ENCODE results near the gene SENP1. TPM values are rescaled to one million over a fixed set of nuclear protein-coding genes. Genes with fewer than 3 reads are reported as not detected.
"Not testable (repeated sequence)": the region's sequence is repeated elsewhere in the genome, so short reads cannot be mapped to it uniquely, and the experiment has no call there.

SENP1 gene
- total RNA-seq, 1 experiment from 2014 or later, result 23.0 TPM

GRCh38 chr12:48115957-48116356 is 10.1 kb upstream of the SENP1 start:
- no peak overlapping the region for H3K4me3 ChIP-seq
- no TSS peak for BruUV-seq (replicated peaks)

DNA sequence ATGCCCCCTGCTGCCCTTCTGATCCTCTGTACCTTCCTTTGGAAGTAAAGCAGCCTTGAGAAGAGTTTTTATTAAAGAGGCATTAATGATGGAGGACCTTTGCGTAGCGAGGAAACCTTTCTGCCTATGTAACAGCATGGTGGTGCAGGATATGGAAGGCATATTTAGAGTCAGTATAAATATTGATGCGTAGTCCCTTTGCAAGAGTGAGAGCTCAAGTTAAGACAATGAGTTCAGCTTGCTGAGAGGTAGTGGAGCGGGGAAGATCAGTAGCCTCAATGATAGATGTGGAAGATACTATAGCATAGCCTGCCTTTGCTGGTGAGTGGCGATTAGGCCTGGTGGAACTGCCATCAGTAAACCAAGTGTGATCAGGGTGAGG is 5.4 kb upstream of the SENP1 start:
- intact Hi-C loops (cut with micrococcal nuclease; ENCODE audit: unreplicated experiment); H4K20me1 ChIP-seq (ENCODE audit: insufficient read depth); H3K4me2 ChIP-seq; H3K27ac ChIP-seq; H3K27me3 ChIP-seq (ENCODE audit: insufficient read depth, low read depth); H3K9me2 ChIP-seq (ENCODE audit: insufficient read depth); CTCF ChIA-PET; BruUV-seq (replicated peaks); H3K9me3 ChIP-seq (ENCODE audit: insufficient read depth, low read depth); H3K4me3 ChIP-seq; H3K79me2 ChIP-seq (ENCODE audit: low read depth); H3F3A ChIP-seq (ENCODE audit: insufficient read depth, low read depth); H3K36me3 ChIP-seq (ENCODE audit: low read depth); DNase-seq; H2AFZ ChIP-seq: not testable (repeated sequence)
- POLR2A ChIA-PET (ENCODE audit: unreplicated experiment), result interaction anchor here (0.6 kb wide), 1 partner anchor 757 kb away, joined by 4 read pairs; no protein-coding TSS in a partner anchor
- peaks cover 22% of the 10 kb centered on the region for H3K4me1 ChIP-seq (replicated peaks; ENCODE audit: insufficient read depth)

More at GRCh38 chr12:48115957-48116356, 10.1 kb upstream of the SENP1 start:
- Histone ChIP-seq H3K4me2 (no peak overlapping the region), H2AFZ (no peak overlapping the region), H4K20me1 (ENCODE audit: insufficient read depth) (no peaks in the 10 kb centered on the region), H3K9me3 (ENCODE audit: insufficient read depth, low read depth) (no peaks in the 10 kb centered on the region), H3F3A (ENCODE audit: insufficient read depth, low read depth) (peaks cover 13% of the 10 kb centered on the region; the same call in 1 of the 2 replicates), H3K9me2 (ENCODE audit: insufficient read depth) (no peaks in the 10 kb centered on the region), H3K4me1 (replicated peaks; ENCODE audit: insufficient read depth) (peaks cover 21% of the 10 kb centered on the region), H3K79me2 (ENCODE audit: low read depth) (peaks cover 15% of the 10 kb centered on the region), H3K27ac (no peak overlapping the region), H3K27me3 (ENCODE audit: insufficient read depth, low read depth) (no peaks in the 10 kb centered on the region), H3K36me3 (ENCODE audit: low read depth) (no peaks in the 10 kb centered on the region)
- ChIA-PET CTCF (no interaction called here), POLR2A (ENCODE audit: unreplicated experiment) (interaction anchor here (0.6 kb wide), 1 partner anchor 10 kb away, joined by 4 read pairs; the partner anchor contains the start of gene SENP1)
- intact Hi-C loops (cut with micrococcal nuclease; ENCODE audit: unreplicated experiment), result no loop called here
- no peak for TF ChIP-seq CTCF (conservative IDR thresholded peaks at IDR 0.05)
- no peak for TF ChIP-seq EZH2 (IDR thresholded peaks at IDR 0.05; ENCODE audit: low read depth)
- no peak for DNase-seq

GRCh38 chr12:48110691-48111311 is 4.9 kb upstream of the SENP1 start:
- ChIA-PET POLR2A (ENCODE audit: unreplicated experiment) (interaction anchor here (0.6 kb wide), 1 partner anchor 757 kb away, joined by 4 read pairs; no protein-coding TSS in a partner anchor), CTCF (no interaction called here)
- H3K9me2 ChIP-seq (ENCODE audit: insufficient read depth), result no peaks in the 10 kb centered on the region
- no peaks in the 10 kb centered on the region for H3K9me3 ChIP-seq (ENCODE audit: insufficient read depth, low read depth)
- H3K4me2 ChIP-seq, result 0 out of 2 replicates have a peak overlapping the region, but pooled peaks have one; percentile 10
- peak; percentile 20 to 40 for DNase-seq
- no peaks in the 10 kb centered on the region for H3K36me3 ChIP-seq (ENCODE audit: low read depth)
- TF ChIP-seq CTCF (conservative IDR thresholded peaks at IDR 0.05) (no peak), EZH2 (IDR thresholded peaks at IDR 0.05; ENCODE audit: low read depth) (no peak)
- H3K79me2 ChIP-seq (ENCODE audit: low read depth), result no peaks in the 10 kb centered on the region
- no peaks in the 10 kb centered on the region for H4K20me1 ChIP-seq (ENCODE audit: insufficient read depth)
- intact Hi-C loops (cut with micrococcal nuclease; ENCODE audit: unreplicated experiment), result no loop called here
- peaks cover 22% of the 10 kb centered on the region for H3K4me1 ChIP-seq (replicated peaks; ENCODE audit: insufficient read depth)
- peaks cover 7% of the 10 kb centered on the region; the same call in 1 of the 2 replicates for H3F3A ChIP-seq (ENCODE audit: insufficient read depth, low read depth)
- H3K27me3 ChIP-seq (ENCODE audit: insufficient read depth, low read depth), result no peaks in the 10 kb centered on the region
- no peak overlapping the region for H2AFZ ChIP-seq
- BruUV-seq (replicated peaks), result no TSS peak
- no peak overlapping the region for H3K27ac ChIP-seq
- no peak overlapping the region for H3K4me3 ChIP-seq
